Transverse colon (tissue), 3 donors: Measurements from ENCODE around the gene C2CD4D.

Source experiments
- CTCF ChIP-seq, 5 experiments: fragments of 200-600 bp in 3 of 5; fragments of 450-650 bp in 2 of 5; sonication (generic) in 3 of 5; IDR thresholded peaks; 1 replicate in 2 of 5; 2 replicates in 3 of 5; pipeline ENCODE4 v1.5.1; 2016 to 2017; ENCODE audit warnings: antibody characterized with exemption in 5 of 5, inconsistent platforms in 3 of 5, mild to moderate bottlenecking in 2 of 5, moderate library complexity in 1 of 5
- POLR2A ChIP-seq: fragments of 450-650 bp; IDR thresholded peaks from one replicate; pipeline ENCODE4 v1.6.1; 2016; ENCODE audit warnings: antibody characterized with exemption, mild to moderate bottlenecking, moderate library complexity

GRCh38 chr1:151838222-151839081 is 1.2 kb downstream of the C2CD4D start:
- TF ChIP-seq CTCF (IDR thresholded peaks at IDR 0.05) (no peak), POLR2A (no peak)
